OCI-LY1 (cell line): ENCODE data around the gene LPAR1.

Source experiments
- H2AFZ ChIP-seq: fragments of 200-600 bp; sonication (generic), shearing (Covaris generic); 2 replicates; pipeline ENCODE4 v1.6.0; 2014; ENCODE audit warnings: antibody characterized with exemption, mild to moderate bottlenecking, low read length
- H3F3A ChIP-seq: fragments of 200-600 bp; sonication (generic), shearing (Covaris generic); 2 replicates; pipeline ENCODE4 v1.6.0; 2014; ENCODE audit warnings: mild to moderate bottlenecking, antibody characterized with exemption, low read length, moderate library complexity; ENCODE audit not compliant: insufficient read depth
- H3K27ac ChIP-seq: fragments of 200-600 bp; sonication (generic); 2 replicates; pipeline ENCODE4 v1.5.1; 2014; ENCODE audit warnings: low read length, mixed run types, mild to moderate bottlenecking, low read depth; ENCODE audit not compliant: poor library complexity, severe bottlenecking
- H3K27me3 ChIP-seq: fragments of 200-600 bp; sonication (generic); 2 replicates; pipeline ENCODE4 v1.6.0; 2014; ENCODE audit warnings: antibody characterized with exemption, mild to moderate bottlenecking, low read length, moderate library complexity; ENCODE audit not compliant: insufficient read depth
- H3K36me3 ChIP-seq: fragments of 200-600 bp; sonication (generic); 2 replicates; pipeline ENCODE4 v1.6.1; 2014; ENCODE audit warnings: mild to moderate bottlenecking, antibody characterized with exemption, low read length, moderate library complexity, mixed read lengths; ENCODE audit not compliant: insufficient read depth
- H3K4me1 ChIP-seq: fragments of 200-600 bp; sonication (generic); 2 replicates; pipeline ENCODE4 v1.5.1; 2014; ENCODE audit warnings: mild to moderate bottlenecking, low read length, moderate library complexity; ENCODE audit not compliant: insufficient read depth, severe bottlenecking
- H3K4me2 ChIP-seq: fragments of 200-600 bp; sonication (generic), shearing (Covaris generic); 2 replicates; pipeline ENCODE4 v1.6.1; 2014; ENCODE audit warnings: low read length
- H3K4me3 ChIP-seq: fragments of 200-600 bp; sonication (generic); 2 replicates; pipeline ENCODE4 v1.5.1; 2014; ENCODE audit warnings: low read length, low read depth, mild to moderate bottlenecking, mixed read lengths; ENCODE audit not compliant: poor library complexity, severe bottlenecking
- H3K79me2 ChIP-seq: fragments of 200-600 bp; shearing (Covaris generic); 2 replicates; pipeline ENCODE4 v1.6.1; 2016; ENCODE audit warnings: mixed run types, low read length, mixed read lengths; ENCODE audit not compliant: insufficient read depth
- H3K9ac ChIP-seq: fragments of 200-600 bp; sonication (generic), shearing (Covaris generic); 2 replicates; pipeline ENCODE4 v1.6.1; 2014; ENCODE audit warnings: mild to moderate bottlenecking, low read length, mixed read lengths
- H3K9me2 ChIP-seq: fragments of 200-600 bp; sonication (generic), shearing (Covaris generic); 2 replicates; pipeline ENCODE4 v1.6.1; 2014; ENCODE audit warnings: low read depth, mild to moderate bottlenecking, low read length, mixed read lengths
- H3K9me3 ChIP-seq: fragments of 200-600 bp; shearing (Covaris generic); 2 replicates; pipeline ENCODE4 v1.6.1; 2014; ENCODE audit warnings: low read length, mixed read lengths
- H4K20me1 ChIP-seq: fragments of 200-600 bp; sonication (generic), shearing (Covaris generic); 2 replicates; pipeline ENCODE4 v1.6.0; 2016; ENCODE audit warnings: mild to moderate bottlenecking, low read length; ENCODE audit not compliant: insufficient read depth
- CTCF ChIP-seq: fragments of 200-600 bp; sonication (generic), shearing (Covaris generic); IDR thresholded peaks from 2 replicates; pipeline ENCODE4 v1.5.1; 2017; ENCODE audit warnings: mild to moderate bottlenecking, antibody characterized with exemption, low read length, moderate library complexity, mixed read lengths
- EZH2 ChIP-seq: fragments of 200-600 bp; sonication (generic), shearing (Covaris generic); IDR thresholded peaks from 2 replicates; pipeline ENCODE4 v1.8.0; 2017; ENCODE audit warnings: borderline replicate concordance, mixed run types, mild to moderate bottlenecking, antibody characterized with exemption, low read length, moderate library complexity, mixed read lengths

The LPAR1 gene

GRCh38 chr9:110880189-110880588, 158.1 kb downstream of the LPAR1 start:
- Histone ChIP-seq H3K4me1 (no peaks in the 10 kb centered on the region), H3K36me3 (no peaks in the 10 kb centered on the region), H3K9me3 (no peaks in the 10 kb centered on the region), H3K27ac (no peak overlapping the region), H3K27me3 (no peaks in the 10 kb centered on the region), H3F3A (no peaks in the 10 kb centered on the region), H2AFZ (no peak overlapping the region), H3K9ac (no peak overlapping the region), H3K79me2 (no peaks in the 10 kb centered on the region), H3K9me2 (no peaks in the 10 kb centered on the region), H3K4me3 (no peak overlapping the region), H4K20me1 (no peaks in the 10 kb centered on the region), H3K4me2 (no peak overlapping the region)
- no peak for TF ChIP-seq EZH2
- no peak for TF ChIP-seq CTCF

GRCh38 chr9:110877374-110877773, 160.9 kb downstream of the LPAR1 start:
- H4K20me1 ChIP-seq = no peaks in the 10 kb centered on the region
- no peaks in the 10 kb centered on the region for H3F3A ChIP-seq
- no peaks in the 10 kb centered on the region for H3K36me3 ChIP-seq
- no peaks in the 10 kb centered on the region for H3K9me3 ChIP-seq
- no peak for TF ChIP-seq EZH2
- TF ChIP-seq CTCF = no peak
- H3K4me3 ChIP-seq = no peak overlapping the region
- H3K27ac ChIP-seq = no peak overlapping the region
- no peaks in the 10 kb centered on the region for H3K79me2 ChIP-seq
- H2AFZ ChIP-seq = no peak overlapping the region
- no peaks in the 10 kb centered on the region for H3K9me2 ChIP-seq
- no peak overlapping the region for H3K9ac ChIP-seq
- H3K4me1 ChIP-seq = no peaks in the 10 kb centered on the region
- no peaks in the 10 kb centered on the region for H3K27me3 ChIP-seq
- H3K4me2 ChIP-seq = no peak overlapping the region

GRCh38 chr9:110876929-110877328, 161.3 kb downstream of the LPAR1 start:
- Histone ChIP-seq H3K79me2 (no peaks in the 10 kb centered on the region), H3K27ac (no peak overlapping the region), H3K4me3 (no peak overlapping the region), H3K4me1 (no peaks in the 10 kb centered on the region), H2AFZ (no peak overlapping the region), H3K27me3 (no peaks in the 10 kb centered on the region), H3K36me3 (no peaks in the 10 kb centered on the region), H3K9me2 (no peaks in the 10 kb centered on the region), H3K9me3 (no peaks in the 10 kb centered on the region), H3K9ac (no peak overlapping the region), H3K4me2 (no peak overlapping the region), H3F3A (no peaks in the 10 kb centered on the region), H4K20me1 (no peaks in the 10 kb centered on the region)
- TF ChIP-seq EZH2 = no peak
- no peak for TF ChIP-seq CTCF
